ENCODE data around the gene RUNX2. TPM values are rescaled to one million over a fixed set of nuclear protein-coding genes. Genes with fewer than 3 reads are reported as not detected.

Gene RUNX2
- total and polyA plus RNA-seq, 2 experiments from 2014 or later = 0.66 to 1.7 TPM

GRCh38 chr6:45651301-45651700 is 323.2 kb downstream of the RUNX2 start:
- peaks cover 6% of the 10 kb centered on the region; the same call in 1 of the 2 replicates for H3K9me2 ChIP-seq (ENCODE audit: insufficient read depth)
- no peak for ATAC-seq
- TF ChIP-seq EZH2phosphoT487 (IDR thresholded peaks at IDR 0.05; ENCODE audit: unreplicated experiment) (no peak), REST (IDR thresholded peaks at IDR 0.05; ENCODE audit: unreplicated experiment) (no peak), POLR2AphosphoS5 (IDR thresholded peaks at IDR 0.05; ENCODE audit: low read depth) (no peak), CTCF (conservative IDR thresholded peaks at IDR 0.05; ENCODE audit: low read depth in 2 of 2) (no peak), NANOG (IDR thresholded peaks at IDR 0.05; ENCODE audit: borderline replicate concordance) (no peak), EZH2 (IDR thresholded peaks at IDR 0.05; ENCODE audit: low read depth, unreplicated experiment) (no peak), CREB1 (CRISPR knock-in tag; IDR thresholded peaks at IDR 0.05; ENCODE audit: low read depth) (no peak), ETS1 (IDR thresholded peaks at IDR 0.05) (no peak), STAT1 (IDR thresholded peaks at IDR 0.05; ENCODE audit: unreplicated experiment) (no peak), ZNF462 (CRISPR knock-in tag; IDR thresholded peaks at IDR 0.05) (no peak)
- peaks cover 4% of the 10 kb centered on the region for H3K27me3 Mint-ChIP-seq (ENCODE audit: insufficient read depth, low read depth, poor library complexity)
- H4K20me1 ChIP-seq (replicated peaks; ENCODE audit: insufficient read depth) = no peaks in the 10 kb centered on the region
- H3K36me3 Mint-ChIP-seq (ENCODE audit: low read depth) = no peaks in the 10 kb centered on the region
- peaks cover 7% of the 10 kb centered on the region for H3K4me1 Mint-ChIP-seq
- no peak overlapping the region for H3K4me3 ChIP-seq
- no peak overlapping the region for H3K27ac Mint-ChIP-seq
- H3K27me3 ChIP-seq (ENCODE audit: insufficient read depth) = no peaks in the 10 kb centered on the region
- H3K4me3 Mint-ChIP-seq = no peak overlapping the region
- no peak for DNase-seq (ENCODE audit: low spot score)
- H3K4me2 ChIP-seq = no peak overlapping the region
- H3K27ac ChIP-seq (ENCODE audit: low read depth) = no peak overlapping the region
- H3K36me3 ChIP-seq (ENCODE audit: insufficient read depth) = no peaks in the 10 kb centered on the region
- no peaks in the 10 kb centered on the region for H3K9me3 Mint-ChIP-seq
- H3K79me2 ChIP-seq (replicated peaks; ENCODE audit: insufficient read depth) = no peaks in the 10 kb centered on the region
- no peaks in the 10 kb centered on the region for H3F3A ChIP-seq (replicated peaks; ENCODE audit: low read depth)
- H2AFZ ChIP-seq = no peak overlapping the region
- no peaks in the 10 kb centered on the region for H3K4me1 ChIP-seq (ENCODE audit: insufficient read depth)
